ENCODE results near the gene TRABD2B.

DNA sequence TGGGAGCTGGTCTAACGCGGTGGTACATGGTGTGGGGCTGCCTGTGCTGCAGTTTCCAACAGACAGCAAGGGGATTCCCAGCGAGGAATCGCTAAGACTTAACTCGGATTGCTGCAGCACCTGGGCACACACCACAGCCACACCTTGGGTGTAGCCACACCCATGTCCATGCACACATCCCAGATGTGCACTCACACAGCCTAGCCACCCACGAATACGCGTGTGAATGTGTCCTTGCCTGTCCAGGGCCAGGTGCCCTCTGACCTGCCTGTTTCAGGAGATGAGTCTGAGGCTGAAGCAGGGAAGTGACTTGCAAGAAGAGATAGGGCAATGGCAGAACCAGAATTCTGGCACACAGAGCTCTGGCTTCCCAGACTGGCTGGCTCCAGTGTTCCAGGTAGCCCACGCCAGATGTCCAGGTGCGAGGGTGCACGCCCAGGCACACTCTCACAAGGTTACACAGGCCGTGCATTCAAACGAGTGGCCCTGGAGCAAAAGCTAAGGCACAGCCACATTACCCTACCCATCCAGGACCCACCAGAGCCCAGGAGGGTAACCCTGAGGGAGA lies 272.7 kb downstream of the TRABD2B start:
- TF ChIP-seq, protein P1, sequence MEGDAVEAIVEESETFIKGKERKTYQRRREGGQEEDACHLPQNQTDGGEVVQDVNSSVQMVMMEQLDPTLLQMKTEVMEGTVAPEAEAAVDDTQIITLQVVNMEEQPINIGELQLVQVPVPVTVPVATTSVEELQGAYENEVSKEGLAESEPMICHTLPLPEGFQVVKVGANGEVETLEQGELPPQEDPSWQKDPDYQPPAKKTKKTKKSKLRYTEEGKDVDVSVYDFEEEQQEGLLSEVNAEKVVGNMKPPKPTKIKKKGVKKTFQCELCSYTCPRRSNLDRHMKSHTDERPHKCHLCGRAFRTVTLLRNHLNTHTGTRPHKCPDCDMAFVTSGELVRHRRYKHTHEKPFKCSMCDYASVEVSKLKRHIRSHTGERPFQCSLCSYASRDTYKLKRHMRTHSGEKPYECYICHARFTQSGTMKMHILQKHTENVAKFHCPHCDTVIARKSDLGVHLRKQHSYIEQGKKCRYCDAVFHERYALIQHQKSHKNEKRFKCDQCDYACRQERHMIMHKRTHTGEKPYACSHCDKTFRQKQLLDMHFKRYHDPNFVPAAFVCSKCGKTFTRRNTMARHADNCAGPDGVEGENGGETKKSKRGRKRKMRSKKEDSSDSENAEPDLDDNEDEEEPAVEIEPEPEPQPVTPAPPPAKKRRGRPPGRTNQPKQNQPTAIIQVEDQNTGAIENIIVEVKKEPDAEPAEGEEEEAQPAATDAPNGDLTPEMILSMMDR (IDR thresholded peaks at IDR 0.05): no peak
- TF ChIP-seq POLR2A (IDR thresholded peaks at IDR 0.05): no peak
